NCI-H1105 (cell line): ENCODE results near the gene IFT20.
"Not testable (repeated sequence)": the region's sequence is repeated elsewhere in the genome, so short reads cannot be mapped to it uniquely, and the experiment has no call there.

Source experiments
- DNase-seq: peaks from one replicate; lab custom pipeline; 2025; lab: John Stamatoyannopoulos, UW

The IFT20 gene

GRCh38 chr17:28363776-28364650 lies 28.7 kb upstream of the IFT20 start:
- DNase-seq: no peak

- DNase-seq: no peak
These were observed 27.9 kb upstream of the IFT20 start for GRCh38 chr17:28363186-28363585.

GRCh38 chr17:28357901-28358197 lies 22.6 kb upstream of the IFT20 start:
- DNase-seq: no peak

- peak; percentile 86 for DNase-seq
These were observed 22.0 kb upstream of the IFT20 start, which contains the start of gene POLDIP2 for GRCh38 chr17:28357061-28357900. POLDIP2 (minus strand) TSS chr17:28357527; CDS start chr17:28357448, 79 bp downstream.

- no peak for DNase-seq
These were observed 15.0 kb upstream of the IFT20 start for GRCh38 chr17:28350271-28350670.

- no peak for DNase-seq
These were observed 13.7 kb upstream of the IFT20 start for GRCh38 chr17:28348979-28349378.

GRCh38 chr17:28347261-28347891 lies 12.1 kb upstream of the IFT20 start:
- DNase-seq: no peak

GRCh38 chr17:28346746-28347246 lies 11.5 kb upstream of the IFT20 start:
- DNase-seq: no peak

- no peak for DNase-seq
These were observed 10.9 kb upstream of the IFT20 start for GRCh38 chr17:28346199-28346580.

- peak; percentile 28 for DNase-seq
These were observed 10.3 kb upstream of the IFT20 start for GRCh38 chr17:28345419-28346198.

- DNase-seq: no peak
These were observed 9.2 kb upstream of the IFT20 start for GRCh38 chr17:28344435-28344901.

GRCh38 chr17:28344011-28344410 lies 8.7 kb upstream of the IFT20 start:
- DNase-seq: no peak

- no peak for DNase-seq
These were observed 8.2 kb upstream of the IFT20 start for GRCh38 chr17:28343491-28343932.

- DNase-seq: no peak
These were observed 7.0 kb upstream of the IFT20 start for GRCh38 chr17:28342313-28342712.

GRCh38 chr17:28341516-28341915 lies 6.2 kb upstream of the IFT20 start:
- no peak for DNase-seq

GRCh38 chr17:28340374-28340773 lies 5.1 kb upstream of the IFT20 start:
- no peak for DNase-seq

GRCh38 chr17:28339431-28339830 lies 4.2 kb upstream of the IFT20 start:
- no peak for DNase-seq

- not testable (repeated sequence) for DNase-seq
These were observed 3.5 kb upstream of the IFT20 start for GRCh38 chr17:28338769-28339212.

GRCh38 chr17:28338056-28338768 lies 2.9 kb upstream of the IFT20 start:
- DNase-seq: no peak

- DNase-seq: peak; percentile 43
These were observed 943 bp upstream of the IFT20 start for GRCh38 chr17:28335959-28336871.
